ENCODE results near the gene PDIK1L.

PDIK1L gene

GRCh38 chr1:26170472-26170821 lies 58.8 kb downstream of the PDIK1L start:
- DNase-seq (ENCODE audit: low read depth in 2 of 2), result no peak

- no peak for DNase-seq (ENCODE audit: low read depth in 2 of 2)
Observed at GRCh38 chr1:26171084-26172072, 59.8 kb downstream of the PDIK1L start, which contains the start of gene ZNF593OS. Gene ZNF593OS, minus strand, starts transcription at chr1:26171832. Its CDS starts 171 bp downstream, at chr1:26171661.

Data from stimulated activated CD8-positive, alpha-beta memory T cell treated with anti-CD3 and anti-CD28 coated beads, Interleukin-15, amount 100 ng/mL, for 48 hours (primary cell).